PC-9 (cell line): ENCODE data around the gene CAMSAP3. TPM values are rescaled to one million over a fixed set of nuclear protein-coding genes. Genes with fewer than 3 reads are reported as not detected.

Experiments
- BruUV-seq: library from RNA; stranded (reverse); fragments of 400-500 nt; replicated peaks from 2 replicates; lab custom pipeline; 2021; lab: Mats Ljungman, UMichigan
- CTCF ChIA-PET: fragments of 300-600 bp; sonication (Branson Sonifier 250); formaldehyde crosslinking; loops from one replicate; lab custom pipeline; 2022; ENCODE audit warnings: antibody characterized with exemption; lab: Charles Lee
- POLR2A ChIA-PET: fragments of 300-600 bp; sonication (Branson Sonifier 250); formaldehyde crosslinking; loops from one replicate; lab custom pipeline; 2022; ENCODE audit warnings: antibody characterized with exemption; ENCODE audit not compliant: unreplicated experiment; lab: Charles Lee
- DNase-seq, 2 experiments: peaks; one replicate each; pipeline versions ENCODE4 v3.0.0 to v3.0.0-alpha.2; 2015 to 2022; ENCODE audit warnings: mixed read lengths in 1 of 2
- H2AFZ ChIP-seq: fragments of 200-600 bp; sonication (generic); 2 replicates; pipeline ENCODE4 v1.8.1; 2017; ENCODE audit warnings: antibody characterized with exemption
- H3F3A ChIP-seq: fragments of 200-600 bp; sonication (generic); 2 replicates; pipeline ENCODE4 v1.8.1; 2017; ENCODE audit warnings: antibody characterized with exemption, mild to moderate bottlenecking, low read depth; ENCODE audit not compliant: insufficient read depth
- H3K27ac ChIP-seq: fragments of 200-600 bp; sonication (generic); 2 replicates; pipeline ENCODE4 v1.6.1; 2016; ENCODE audit warnings: mixed run types
- H3K27me3 ChIP-seq: fragments of 200-600 bp; sonication (generic); 2 replicates; pipeline ENCODE4 v1.6.1; 2016; ENCODE audit warnings: low read depth, mixed run types; ENCODE audit not compliant: insufficient read depth
- H3K36me3 ChIP-seq: fragments of 200-600 bp; sonication (generic); 2 replicates; pipeline ENCODE4 v1.6.1; 2016; ENCODE audit warnings: low read depth, mixed run types
- H3K4me1 ChIP-seq: fragments of 200-600 bp; sonication (generic); replicated peaks from 2 replicates; pipeline ENCODE4 v1.6.1; 2016; ENCODE audit warnings: mixed run types; ENCODE audit not compliant: insufficient read depth
- H3K4me2 ChIP-seq: fragments of 200-600 bp; sonication (generic); 2 replicates; pipeline ENCODE4 v1.6.1; 2017; ENCODE audit warnings: mixed run types
- H3K4me3 ChIP-seq: fragments of 200-600 bp; sonication (generic); 2 replicates; pipeline ENCODE4 v1.6.1; 2016; ENCODE audit warnings: mixed run types
- H3K79me2 ChIP-seq: fragments of 200-600 bp; sonication (generic); 2 replicates; pipeline ENCODE4 v1.6.1; 2017; ENCODE audit warnings: low read depth, mixed run types
- H3K9me2 ChIP-seq: fragments of 200-600 bp; sonication (generic); 2 replicates; pipeline ENCODE4 v1.8.1; 2017; ENCODE audit warnings: mild to moderate bottlenecking; ENCODE audit not compliant: insufficient read depth
- H3K9me3 ChIP-seq: fragments of 200-600 bp; sonication (generic); 2 replicates; pipeline ENCODE4 v1.8.1; 2016; ENCODE audit warnings: low read depth; ENCODE audit not compliant: insufficient read depth
- H4K20me1 ChIP-seq: fragments of 200-600 bp; sonication (generic); 2 replicates; pipeline ENCODE4 v1.8.1; 2017; ENCODE audit not compliant: insufficient read depth
- EZH2 ChIP-seq: fragments of 200-600 bp; sonication (generic); IDR thresholded peaks from 2 replicates; pipeline ENCODE4 v1.8.0; 2017; ENCODE audit warnings: antibody characterized with exemption, low read depth
- intact Hi-C: fragments of 100-400 bp; cut with micrococcal nuclease; formaldehyde crosslinking; loops from one replicate; pipeline ENCODE4 v1.10.0; 2022; ENCODE audit not compliant: unreplicated experiment
- total RNA-seq: library from RNA; stranded (reverse); gene quantifications from 2 replicates; pipeline ENCODE4 v1.2.3, GENCODE V29; 2021
- TF ChIP-seq, protein P1 (sequence below): fragments of 200-600 bp; sonication (generic); conservative IDR thresholded peaks from 2 replicates; pipeline ENCODE4 v1.6.1; 2017; ENCODE audit warnings: mixed run types, antibody characterized with exemption, mild to moderate bottlenecking, moderate library complexity

The CAMSAP3 gene
- total RNA-seq, 1 experiment from 2014 or later: 25.9 TPM

DNA sequence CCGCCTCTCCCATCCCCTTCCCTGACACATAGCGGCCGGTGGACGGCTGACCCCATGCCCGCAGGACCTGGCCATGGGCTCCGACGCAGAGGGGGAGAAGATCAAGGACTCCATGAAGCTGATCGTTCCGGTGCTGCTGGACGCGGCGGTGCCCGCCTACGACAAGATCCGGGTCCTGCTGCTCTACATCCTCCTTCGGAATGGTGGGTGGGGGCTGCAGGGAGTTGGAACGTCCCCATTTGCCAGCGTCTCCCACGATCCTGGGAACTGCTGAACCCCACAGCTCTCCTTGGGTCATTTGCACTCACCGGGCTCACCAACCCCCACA, 48.9 kb downstream of the CAMSAP3 start:
- no peaks in the 10 kb centered on the region; the same call in 1 of the 2 replicates for H3K9me3 ChIP-seq
- no TSS peak for BruUV-seq
- no peaks in the 10 kb centered on the region for H3K4me1 ChIP-seq
- no peaks in the 10 kb centered on the region for H3K9me2 ChIP-seq
- CTCF ChIA-PET: no interaction called here
- intact Hi-C loops: no loop called here
- H3K79me2 ChIP-seq: 0 out of 2 replicates have a peak, but pooled peaks cover 11% of the 10 kb centered on the region
- H3K4me3 ChIP-seq: no peak overlapping the region
- peaks cover 9% of the 10 kb centered on the region; the same call in 1 of the 2 replicates for H4K20me1 ChIP-seq
- no peaks in the 10 kb centered on the region for H3K27me3 ChIP-seq
- POLR2A ChIA-PET: interaction anchor here (0.6 kb wide), 1 partner anchor 17 kb away, joined by 4 read pairs; no protein-coding TSS in a partner anchor
- H2AFZ ChIP-seq: no peak overlapping the region
- H3F3A ChIP-seq: peaks cover 37% of the 10 kb centered on the region
- no peak overlapping the region for H3K4me2 ChIP-seq
- no peak overlapping the region for H3K27ac ChIP-seq
- DNase-seq: no peak
- no peaks in the 10 kb centered on the region for H3K36me3 ChIP-seq
- no peak for TF ChIP-seq EZH2
- TF ChIP-seq, protein P1, sequence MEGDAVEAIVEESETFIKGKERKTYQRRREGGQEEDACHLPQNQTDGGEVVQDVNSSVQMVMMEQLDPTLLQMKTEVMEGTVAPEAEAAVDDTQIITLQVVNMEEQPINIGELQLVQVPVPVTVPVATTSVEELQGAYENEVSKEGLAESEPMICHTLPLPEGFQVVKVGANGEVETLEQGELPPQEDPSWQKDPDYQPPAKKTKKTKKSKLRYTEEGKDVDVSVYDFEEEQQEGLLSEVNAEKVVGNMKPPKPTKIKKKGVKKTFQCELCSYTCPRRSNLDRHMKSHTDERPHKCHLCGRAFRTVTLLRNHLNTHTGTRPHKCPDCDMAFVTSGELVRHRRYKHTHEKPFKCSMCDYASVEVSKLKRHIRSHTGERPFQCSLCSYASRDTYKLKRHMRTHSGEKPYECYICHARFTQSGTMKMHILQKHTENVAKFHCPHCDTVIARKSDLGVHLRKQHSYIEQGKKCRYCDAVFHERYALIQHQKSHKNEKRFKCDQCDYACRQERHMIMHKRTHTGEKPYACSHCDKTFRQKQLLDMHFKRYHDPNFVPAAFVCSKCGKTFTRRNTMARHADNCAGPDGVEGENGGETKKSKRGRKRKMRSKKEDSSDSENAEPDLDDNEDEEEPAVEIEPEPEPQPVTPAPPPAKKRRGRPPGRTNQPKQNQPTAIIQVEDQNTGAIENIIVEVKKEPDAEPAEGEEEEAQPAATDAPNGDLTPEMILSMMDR: no peak

DNA sequence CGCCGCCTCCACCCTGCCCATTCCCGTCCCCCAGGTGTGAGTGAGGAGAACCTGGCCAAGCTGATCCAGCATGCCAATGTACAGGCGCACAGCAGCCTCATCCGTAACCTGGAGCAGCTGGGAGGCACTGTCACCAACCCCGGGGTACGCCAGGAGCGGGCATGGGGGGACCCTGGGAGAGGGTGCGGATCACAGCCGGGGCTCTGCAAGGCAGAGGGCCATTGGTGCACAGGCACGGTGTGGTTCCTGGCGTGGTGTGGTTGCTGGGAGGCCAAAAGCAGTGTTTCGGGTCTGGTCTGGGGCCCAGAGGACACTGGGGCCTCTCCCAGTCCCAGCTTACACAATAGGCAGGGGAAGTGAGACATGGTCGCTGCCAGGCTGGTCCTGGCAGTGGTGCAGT, 49.5 kb downstream of the CAMSAP3 start:
- Histone ChIP-seq H3F3A (peaks cover 32% of the 10 kb centered on the region), H3K9me3 (no peaks in the 10 kb centered on the region), H3K9me2 (no peaks in the 10 kb centered on the region), H3K36me3 (no peaks in the 10 kb centered on the region), H3K4me3 (no peak overlapping the region), H3K27me3 (no peaks in the 10 kb centered on the region), H4K20me1 (0 out of 2 replicates have a peak, but pooled peaks cover 4% of the 10 kb centered on the region), H3K27ac (no peak overlapping the region), H2AFZ (no peak overlapping the region), H3K79me2 (0 out of 2 replicates have a peak, but pooled peaks cover 5% of the 10 kb centered on the region), H3K4me2 (no peak overlapping the region), H3K4me1 (no peaks in the 10 kb centered on the region)
- intact Hi-C loops: no loop called here
- POLR2A ChIA-PET: no interaction called here
- BruUV-seq: no TSS peak
- TF ChIP-seq, protein P1: no peak
- TF ChIP-seq EZH2: no peak
- no peak for DNase-seq
- CTCF ChIA-PET: no interaction called here

- Histone ChIP-seq H3K79me2 (no peaks in the 10 kb centered on the region), H3K27ac (no peak overlapping the region), H2AFZ (no peak overlapping the region), H3K9me3 (no peaks in the 10 kb centered on the region), H3F3A (peaks cover 25% of the 10 kb centered on the region), H3K4me3 (no peak overlapping the region), H4K20me1 (0 out of 2 replicates have a peak, but pooled peaks cover 2% of the 10 kb centered on the region), H3K27me3 (no peaks in the 10 kb centered on the region), H3K4me1 (no peaks in the 10 kb centered on the region), H3K9me2 (no peaks in the 10 kb centered on the region), H3K4me2 (no peak overlapping the region), H3K36me3 (no peaks in the 10 kb centered on the region)
- TF ChIP-seq, protein P1: no peak
- no peak for TF ChIP-seq EZH2
- CTCF ChIA-PET: no interaction called here
- no TSS peak for BruUV-seq
- DNase-seq: no peak
- POLR2A ChIA-PET: no interaction called here
- intact Hi-C loops: no loop called here
Measured at GRCh38 chr19:7645656-7646425, 50.2 kb downstream of the CAMSAP3 start.
